H1 (cell line): ENCODE results near the gene DCPS. TPM values are rescaled to one million over a fixed set of nuclear protein-coding genes. Genes with fewer than 3 reads are reported as not detected.

Experiments
- CTCF ChIA-PET: fragments of 300-600 bp; sonication (Branson Sonifier 250); formaldehyde crosslinking; loops from one replicate; lab custom pipeline; 2021; ENCODE audit not compliant: partially characterized antibody; lab: Charles Lee
- POLR2A ChIA-PET: fragments of 300-600 bp; sonication (Branson Sonifier 250); formaldehyde crosslinking; loops from one replicate; lab custom pipeline; 2021; ENCODE audit warnings: inconsistent platforms; ENCODE audit not compliant: partially characterized antibody; lab: Charles Lee
- DNase-seq, 2 experiments: peaks; one replicate each; pipeline versions ENCODE4 v3.0.0 to v3.0.0-alpha.2; 2010 to 2022; ENCODE audit warnings: low spot score in 2 of 2, low read depth in 1 of 2, mixed read lengths in 1 of 2
- FAIRE-seq: peaks from 2 replicates; lab custom pipeline; 2011; peaks lifted over from hg19 to GRCh38; lab: Jason Lieb, UNC
- H2AFZ ChIP-seq: 2 replicates; pipeline ENCODE4 v1.8.1; 2012; ENCODE audit warnings: low read length, inconsistent platforms
- H2AK5ac ChIP-seq: 2 replicates; pipeline ENCODE4 v1.6.1; 2013; ENCODE audit warnings: low read depth, low read length
- H2BK120ac ChIP-seq: replicated peaks from 2 replicates; pipeline ENCODE3; 2013; ENCODE audit warnings: low read depth, low read length, inconsistent platforms
- H2BK12ac ChIP-seq: 2 replicates; pipeline ENCODE4 v1.6.1; 2013; ENCODE audit warnings: low read depth, low read length
- H2BK15ac ChIP-seq: 2 replicates; pipeline ENCODE4 v1.6.1; 2013; ENCODE audit warnings: low read length
- H2BK20ac ChIP-seq: 2 replicates; pipeline ENCODE4 v1.6.1; 2013; ENCODE audit warnings: low read length
- H2BK5ac ChIP-seq: 2 replicates; pipeline ENCODE4 v1.6.1; 2013; ENCODE audit warnings: low read depth, low read length
- H3K14ac ChIP-seq: 2 replicates; pipeline ENCODE4 v1.6.1; 2013; ENCODE audit warnings: inconsistent platforms; ENCODE audit not compliant: insufficient read length
- H3K18ac ChIP-seq: 2 replicates; pipeline ENCODE4 v1.6.1; 2013; ENCODE audit warnings: low read length; ENCODE audit errors: extremely low read depth
- H3K23ac ChIP-seq: 2 replicates; pipeline ENCODE4 v1.6.1; 2013; ENCODE audit warnings: inconsistent platforms; ENCODE audit not compliant: insufficient read length
- H3K23me2 ChIP-seq: 2 replicates; pipeline ENCODE4 v1.6.1; 2013; ENCODE audit warnings: low read depth, low read length
- H3K27ac ChIP-seq: 2 replicates; pipeline ENCODE4 v1.6.1; 2011; ENCODE audit warnings: low read depth, low read length, inconsistent platforms
- H3K27me3 ChIP-seq, 4 experiments: replicated peaks in 1 of 4; 1 replicate in 1 of 4; 2 replicates in 3 of 4; pipeline versions ENCODE4 v1.6.1 to v1.8.1; 2011 to 2013; ENCODE audit warnings: low read length in 3 of 4, mild to moderate bottlenecking in 3 of 4, inconsistent platforms in 2 of 4, mixed read lengths in 2 of 4, moderate library complexity in 1 of 4; ENCODE audit not compliant: control insufficient read depth in 3 of 4, insufficient read depth in 3 of 4; ENCODE audit errors: extremely low read depth in 1 of 4
- H3K36me3 ChIP-seq, 4 experiments: 2 replicates each; pipeline versions ENCODE4 v1.6.1 to v1.8.1; 2011 to 2013; ENCODE audit warnings: mild to moderate bottlenecking in 4 of 4, low read length in 3 of 4, moderate library complexity in 2 of 4, control low read depth in 1 of 4, inconsistent platforms in 1 of 4; ENCODE audit not compliant: insufficient read depth in 4 of 4, control insufficient read depth in 2 of 4
- H3K4ac ChIP-seq: replicated peaks from 2 replicates; pipeline ENCODE3; 2013; ENCODE audit warnings: low read length, low read depth, mixed read lengths, inconsistent platforms; ENCODE audit not compliant: insufficient read length
- H3K4me1 ChIP-seq, 4 experiments: replicated peaks in 1 of 4; 1 replicate in 1 of 4; 2 replicates in 3 of 4; pipeline versions ENCODE4 v1.6.1 to v1.8.1; 2011 to 2013; ENCODE audit warnings: low read length in 3 of 4, inconsistent platforms in 2 of 4, mixed read lengths in 1 of 4; ENCODE audit not compliant: insufficient read depth in 4 of 4, control insufficient read depth in 3 of 4
- H3K4me2 ChIP-seq, 2 experiments: 2 replicates each; pipeline versions ENCODE4 v1.6.1 to v1.8.1; 2011 to 2013; ENCODE audit warnings: low read depth in 2 of 2, low read length in 2 of 2, control low read depth in 1 of 2, inconsistent platforms in 1 of 2, mild to moderate bottlenecking in 1 of 2; ENCODE audit not compliant: insufficient read depth in 1 of 2
- H3K4me3 ChIP-seq, 4 experiments: fragments of 200-600, 300-600 bp in 1 of 4; sonication (generic), shearing (Covaris generic), sonication (Bioruptor Twin) in 1 of 4; 2 replicates each; pipeline versions ENCODE4 v1.5.1 to v1.8.1; 2011 to 2016; ENCODE audit warnings: low read length in 4 of 4, low read depth in 3 of 4, control low read depth in 2 of 4, inconsistent platforms in 2 of 4, mild to moderate bottlenecking in 2 of 4, mixed read lengths in 1 of 4, moderate library complexity in 1 of 4; ENCODE audit not compliant: insufficient read depth in 2 of 4; ENCODE audit errors: extremely low read depth in 1 of 4
- H3K56ac ChIP-seq: replicated peaks from 2 replicates; pipeline ENCODE3; 2013; ENCODE audit warnings: low read depth, mild to moderate bottlenecking, mixed read lengths, low read length, inconsistent platforms; ENCODE audit not compliant: insufficient read length
- H3K79me1 ChIP-seq: 2 replicates; pipeline ENCODE4 v1.6.1; 2013; ENCODE audit warnings: low read depth, low read length, control low read depth
- H3K79me2 ChIP-seq, 2 experiments: 2 replicates each; pipeline versions ENCODE4 v1.6.1 to v1.8.1; 2012 to 2013; ENCODE audit warnings: low read length in 2 of 2, mild to moderate bottlenecking in 2 of 2, inconsistent platforms in 1 of 2; ENCODE audit not compliant: insufficient read depth in 2 of 2, control insufficient read depth in 1 of 2
- H3K9ac ChIP-seq, 4 experiments: replicated peaks in 1 of 4; 1 replicate in 1 of 4; 2 replicates in 3 of 4; pipeline versions ENCODE4 v1.6.1 to v1.8.1; 2011 to 2013; ENCODE audit warnings: low read depth in 3 of 4, low read length in 3 of 4, control low read depth in 2 of 4, mild to moderate bottlenecking in 2 of 4, moderate library complexity in 2 of 4, inconsistent platforms in 1 of 4; ENCODE audit errors: extremely low read depth in 1 of 4
- H3K9me3 ChIP-seq, 2 experiments: 2 replicates each; pipeline versions ENCODE4 v1.6.1 to v1.8.1; 2012 to 2013; ENCODE audit warnings: mild to moderate bottlenecking in 2 of 2, moderate library complexity in 2 of 2, control low read depth in 1 of 2, inconsistent platforms in 1 of 2, low read depth in 1 of 2, low read length in 1 of 2, mixed read lengths in 1 of 2; ENCODE audit not compliant: insufficient read depth in 2 of 2
- H4K20me1 ChIP-seq, 2 experiments: replicated peaks in 1 of 2; 2 replicates each; pipeline versions ENCODE3 to v1.8.1; 2011 to 2013; ENCODE audit warnings: inconsistent platforms in 2 of 2, low read length in 2 of 2, mild to moderate bottlenecking in 1 of 2; ENCODE audit not compliant: insufficient read depth in 2 of 2, control insufficient read depth in 1 of 2
- H4K5ac ChIP-seq: 2 replicates; pipeline ENCODE4 v1.6.1; 2013; ENCODE audit warnings: low read length, low read depth, mixed read lengths, inconsistent platforms; ENCODE audit not compliant: insufficient read length
- H4K8ac ChIP-seq: 2 replicates; pipeline ENCODE4 v1.8.0; 2013; ENCODE audit warnings: mild to moderate bottlenecking, moderate library complexity, low read length, inconsistent platforms; ENCODE audit not compliant: insufficient read depth; ENCODE audit errors: extremely low read depth
- H4K91ac ChIP-seq: replicated peaks from 2 replicates; pipeline ENCODE3; 2013; ENCODE audit warnings: low read length, mixed read lengths, inconsistent platforms; ENCODE audit not compliant: insufficient read length
- CBX8 ChIP-seq: fragments of 300-800, 300-1000 bp; sonication (generic); IDR thresholded peaks from 2 replicates; pipeline ENCODE4 v1.7.1; 2016; ENCODE audit warnings: low read depth, low read length, borderline replicate concordance
- CTBP2 ChIP-seq: IDR thresholded peaks from 2 replicates; pipeline ENCODE4 v1.7.0; 2011; ENCODE audit warnings: borderline replicate concordance, mild to moderate bottlenecking, moderate library complexity, mixed read lengths, low read length; ENCODE audit not compliant: insufficient read depth, insufficient read length
- KDM4A ChIP-seq: IDR thresholded peaks from one replicate; pipeline ENCODE4 v1.7.1; 2012; ENCODE audit warnings: low read depth, mild to moderate bottlenecking, moderate library complexity, low read length, inconsistent platforms; ENCODE audit not compliant: severe bottlenecking
- MAX ChIP-seq: IDR thresholded peaks from 2 replicates; pipeline ENCODE4 v1.6.1; 2012; ENCODE audit warnings: inconsistent platforms
- NRF1 ChIP-seq: IDR thresholded peaks from 2 replicates; pipeline ENCODE4 v1.6.1; 2011; ENCODE audit warnings: mild to moderate bottlenecking, low read depth, low read length, improper control_type of control experiment
- RBBP5 ChIP-seq: IDR thresholded peaks from 2 replicates; pipeline ENCODE4 v1.7.1; 2012; ENCODE audit warnings: low read depth, mild to moderate bottlenecking, inconsistent platforms, low read length, moderate library complexity, borderline replicate concordance
- RXRA ChIP-seq: IDR thresholded peaks from 2 replicates; pipeline ENCODE4 v1.6.1; 2011; ENCODE audit warnings: low read depth, mild to moderate bottlenecking, low read length, moderate library complexity; ENCODE audit not compliant: insufficient read depth
- SIX5 ChIP-seq: IDR thresholded peaks from 2 replicates; pipeline ENCODE4 v1.6.1; 2011; ENCODE audit warnings: mild to moderate bottlenecking, low read depth, low read length
- SP1 ChIP-seq: IDR thresholded peaks from 2 replicates; pipeline ENCODE4 v1.6.1; 2011; ENCODE audit warnings: low read depth, low read length
- TAF1 ChIP-seq: IDR thresholded peaks from 2 replicates; pipeline ENCODE4 v1.6.1; 2011; ENCODE audit warnings: mild to moderate bottlenecking, low read depth, low read length
- WGBS, 2 experiments: shearing (Covaris generic) in 1 of 2; methylation state at CpG; one replicate each; pipeline versions ENCODE4 v1.1.6 to v1.1.7; 2013 to 2015; ENCODE audit warnings: low lambda C conversion rate in 2 of 2, mixed read lengths in 2 of 2, inconsistent platforms in 1 of 2, low coverage in 1 of 2, missing lambda C conversion rate in 1 of 2; ENCODE audit not compliant: insufficient replicate concordance in 2 of 2, insufficient coverage in 1 of 2, insufficient read length in 1 of 2; ENCODE audit errors: extremely low coverage in 1 of 2, missing lambda C conversion rate in 1 of 2; 5-methylcytosine and 5-hydroxymethylcytosine counted together
- polyA plus RNA-seq, 7 experiments: library from polyadenylated mRNA; depleted of rRNA in 3 of 7; stranded (reverse) in 5 of 7; unstranded in 2 of 7; fragments of >200 nt in 5 of 7; fragments of 200-250 nt in 2 of 7; gene quantifications; 1 replicate in 5 of 7; 2 replicates in 1 of 7; 4 replicates in 1 of 7; pipeline versions ENCODE4 v1.2.1 to v1.2.3, GENCODE V29; 2011 to 2013; ENCODE audit warnings: missing spikeins in 2 of 7, mixed read lengths in 2 of 7
- total RNA-seq: library from RNA; stranded (reverse); fragmentation: NEBNext Ultra II Directional; extraction: Animal tissue kit (Norgen Biotek cat#: 25700); gene quantifications from 2 replicates; pipeline ENCODE4 v1.2.1, GENCODE V29; 2021

DCPS gene
- total and polyA plus RNA-seq, 2 of the 8 experiments (the other 6 are each of a cell fraction or from before 2014, with no cell fraction given), result 24.6 to 55.2 TPM

GRCh38 chr11:126355926-126356897 is 52.4 kb downstream of the DCPS start:
- peaks cover 13% of the 10 kb centered on the region for H3K23me2 ChIP-seq
- H3K9me3 ChIP-seq, result no peaks in the 10 kb centered on the region
- no peak overlapping the region for H4K5ac ChIP-seq
- no peaks in the 10 kb centered on the region for H3K27me3 ChIP-seq
- peak overlapping the region; percentile 68; the same call in 1 of the 2 replicates for H3K18ac ChIP-seq
- ChIA-PET POLR2A (interaction anchor here (0.7 to 1.6 kb wide), 8 partner anchors 8 to 75 kb away, joined by 3 to 5 read pairs (median 4); partner anchors contain the start of gene DCPS), CTCF (interaction anchor here (1.1 to 3.0 kb wide), 6 partner anchors 10 to 46 kb away, joined by 3 to 17 read pairs (median 4); no protein-coding TSS in a partner anchor)
- no peak overlapping the region for H3K23ac ChIP-seq
- WGBS, 2 experiments, result 44% methylated on average over 26 of the region's 46 CpGs; no CpG with 5 or more reads in 1 of the 2 experiments
- FAIRE-seq (no peak), DNase-seq (peak in 1 of 2 experiments; percentile 71)
- H3K14ac ChIP-seq, result no peak overlapping the region
- H3K56ac ChIP-seq, result no peak overlapping the region
- H4K20me1 ChIP-seq, result peaks cover 0 to 2% of the 10 kb centered on the region in 2 experiments
- peak overlapping the region in 3 of 4 experiments; percentile 25 to 80 (median 37); a peak in 3 of 7 replicates for H3K9ac ChIP-seq
- H3K79me2 ChIP-seq, result peaks cover 0 to 38% of the 10 kb centered on the region in 2 experiments; a peak in 2 of 4 replicates
- no peak overlapping the region for H2AFZ ChIP-seq
- H2BK120ac ChIP-seq, result no peak overlapping the region
- no peak overlapping the region; the same call in 1 of the 2 replicates for H3K27ac ChIP-seq
- H3K4me3 ChIP-seq, result peak overlapping the region; percentile 49 to 99 (median 71)
- H3K36me3 ChIP-seq, result peaks cover 0 to 3% (median under 1%) of the 10 kb centered on the region in 4 experiments; a peak in 1 of 8 replicates
- peaks cover 9% of the 10 kb centered on the region; the same call in 1 of the 2 replicates for H3K79me1 ChIP-seq
- H2AK5ac ChIP-seq, result peak overlapping the region; percentile 24; the same call in 1 of the 2 replicates
- H3K4me2 ChIP-seq, result peak overlapping the region; percentile 92 to 95
- peaks cover 3 to 24% (median 15%) of the 10 kb centered on the region in 4 experiments; a peak in 6 of 7 replicates for H3K4me1 ChIP-seq
- H2BK5ac ChIP-seq, result no peak overlapping the region
- peak overlapping the region; percentile 27; the same call in 1 of the 2 replicates for H2BK12ac ChIP-seq
- peak overlapping the region; percentile 75 for H4K8ac ChIP-seq
- H3K4ac ChIP-seq, result no peak overlapping the region
- H2BK15ac ChIP-seq, result peak overlapping the region; percentile 72; the same call in 1 of the 2 replicates
- H4K91ac ChIP-seq, result no peak overlapping the region
- H2BK20ac ChIP-seq, result no peak overlapping the region
- TF ChIP-seq TAF1, result no peak
- no peak for TF ChIP-seq SIX5
- TF ChIP-seq RXRA, result no peak
- TF ChIP-seq NRF1, result no peak
- peak; percentile 38; the same call in 1 of the 2 replicates for TF ChIP-seq MAX
- no peak for TF ChIP-seq CBX8
- no peak for TF ChIP-seq CTBP2
- peak; percentile 51 for TF ChIP-seq KDM4A
- no peak for TF ChIP-seq RBBP5
- TF ChIP-seq SP1, result no peak
